Fibroblast of lung (primary cell): Measurements from ENCODE around the gene SPEF1. TPM values are rescaled to one million over a fixed set of nuclear protein-coding genes. Genes with fewer than 3 reads are reported as not detected.

ENCODE experiments used
- DNase-seq, 2 donors: peaks; one replicate each; pipeline versions ENCODE4 v3.0.0 to v3.0.0-alpha.2; 2010; ENCODE audit warnings: low read depth in 2 of 2
- H2AFZ ChIP-seq: 2 replicates; pipeline ENCODE4 v1.5.1; 2012; ENCODE audit warnings: low read length, control low read depth, inconsistent platforms
- H3K27ac ChIP-seq: 2 replicates; pipeline ENCODE4 v1.5.1; 2011; ENCODE audit warnings: low read length, control low read depth; ENCODE audit not compliant: insufficient read depth
- H3K27me3 ChIP-seq: 2 replicates; pipeline ENCODE4 v1.5.1; 2011; ENCODE audit warnings: mild to moderate bottlenecking, low read length; ENCODE audit not compliant: control insufficient read depth, insufficient read depth
- H3K36me3 ChIP-seq: 2 replicates; pipeline ENCODE4 v1.5.1; 2011; ENCODE audit warnings: low read length; ENCODE audit not compliant: control insufficient read depth, insufficient read depth
- H3K4me1 ChIP-seq: 2 replicates; pipeline ENCODE4 v1.5.1; 2011; ENCODE audit warnings: low read length; ENCODE audit not compliant: control insufficient read depth, insufficient read depth; ENCODE audit errors: extremely low read depth
- H3K4me2 ChIP-seq: 2 replicates; pipeline ENCODE4 v1.5.1; 2011; ENCODE audit warnings: low read length, control low read depth; ENCODE audit not compliant: insufficient read depth; ENCODE audit errors: extremely low read depth
- H3K4me3 ChIP-seq, 4 experiments: fragments of 200-600 bp in 1 of 4; sonication (generic) in 1 of 4; replicated peaks in 1 of 4; 2 replicates each; pipeline ENCODE4 v1.5.1; 2011 to 2016; ENCODE audit warnings: low read length in 4 of 4, low read depth in 3 of 4, mild to moderate bottlenecking in 3 of 4, control low read depth in 2 of 4, inconsistent platforms in 1 of 4, mixed read lengths in 1 of 4; ENCODE audit not compliant: insufficient read depth in 1 of 4; ENCODE audit errors: control extremely low read depth in 1 of 4
- H3K79me2 ChIP-seq: 2 replicates; pipeline ENCODE4 v1.5.1; 2012; ENCODE audit warnings: mild to moderate bottlenecking, low read length, inconsistent platforms; ENCODE audit not compliant: control insufficient read depth, insufficient read depth
- H3K9ac ChIP-seq: 2 replicates; pipeline ENCODE4 v1.5.1; 2011; ENCODE audit warnings: mild to moderate bottlenecking, low read length, control low read depth; ENCODE audit not compliant: insufficient read depth
- H3K9me3 ChIP-seq: 2 replicates; pipeline ENCODE4 v1.5.1; 2012; ENCODE audit warnings: low read depth, low read length; ENCODE audit not compliant: control insufficient read depth, insufficient read depth
- H4K20me1 ChIP-seq: 2 replicates; pipeline ENCODE4 v1.5.1; 2011; ENCODE audit warnings: low read length; ENCODE audit not compliant: control insufficient read depth, insufficient read depth; ENCODE audit errors: extremely low read depth
- CTCF ChIP-seq, 2 donors: IDR thresholded peaks in 1 of 2; conservative IDR thresholded peaks in 1 of 2; 1 replicate in 1 of 2; 2 replicates in 1 of 2; pipeline ENCODE4 v1.5.1; 2011 to 2012; ENCODE audit warnings: low read length in 2 of 2, control low read depth in 1 of 2, inconsistent platforms in 1 of 2, low read depth in 1 of 2, mild to moderate bottlenecking in 1 of 2
- EZH2 ChIP-seq: IDR thresholded peaks from 2 replicates; pipeline ENCODE4 v1.5.1; 2012; ENCODE audit warnings: low read length, control low read depth, mild to moderate bottlenecking; ENCODE audit errors: missing control alignments
- polyA plus RNA-seq, 2 donors: library from polyadenylated mRNA; depleted of rRNA in 1 of 2; stranded (reverse) in 1 of 2; unstranded in 1 of 2; fragments of >200 nt; gene quantifications; 2 replicates each; pipeline ENCODE4 v1.2.1, GENCODE V29; 2011 to 2012; ENCODE audit warnings: missing spikeins in 1 of 2
- total RNA-seq: library from RNA; depleted of rRNA; stranded (reverse); fragments of >200 nt; gene quantifications from 2 replicates; pipeline ENCODE4 v1.2.1, GENCODE V29; 2014

The SPEF1 gene
- total and polyA plus RNA-seq, 2 donors (not counting 1 experiment from before 2014, with no cell fraction given): 0.07 to 0.17 TPM

- Histone ChIP-seq H2AFZ (no peak overlapping the region), H3K27ac (no peak overlapping the region)
- DNase-seq: no peak
These were observed 41.3 kb downstream of the SPEF1 start for GRCh38 chr20:3739926-3740451.

GRCh38 chr20:3739054-3739925 lies 42.0 kb downstream of the SPEF1 start:
- TF ChIP-seq CTCF (conservative IDR thresholded peaks at IDR 0.05 in 1 of 2, IDR thresholded peaks at IDR 0.05 in 1 of 2; ENCODE audit: low read depth in 1 of 2, low read length in 2 of 2): no peak
- TF ChIP-seq EZH2: no peak
- no peak overlapping the region for H3K4me2 ChIP-seq
- DNase-seq: no peak
- H2AFZ ChIP-seq: no peak overlapping the region
- H3K27me3 ChIP-seq: no peaks in the 10 kb centered on the region
- no peaks in the 10 kb centered on the region for H4K20me1 ChIP-seq
- H3K36me3 ChIP-seq: no peaks in the 10 kb centered on the region
- H3K4me3 ChIP-seq: no peak overlapping the region
- H3K27ac ChIP-seq: no peak overlapping the region
- no peaks in the 10 kb centered on the region for H3K9me3 ChIP-seq
- H3K9ac ChIP-seq: no peak overlapping the region
- H3K79me2 ChIP-seq: no peaks in the 10 kb centered on the region
- no peaks in the 10 kb centered on the region for H3K4me1 ChIP-seq

More at GRCh38 chr20:3739926-3740451, 41.3 kb downstream of the SPEF1 start:
- H3K4me2 ChIP-seq: no peak overlapping the region
- no peaks in the 10 kb centered on the region for H3K79me2 ChIP-seq
- no peaks in the 10 kb centered on the region for H3K27me3 ChIP-seq
- no peaks in the 10 kb centered on the region for H3K36me3 ChIP-seq
- H4K20me1 ChIP-seq: no peaks in the 10 kb centered on the region
- no peaks in the 10 kb centered on the region for H3K4me1 ChIP-seq
- no peaks in the 10 kb centered on the region for H3K9me3 ChIP-seq
- H3K9ac ChIP-seq: no peak overlapping the region
- no peak overlapping the region for H3K4me3 ChIP-seq
- TF ChIP-seq CTCF (conservative IDR thresholded peaks at IDR 0.05 in 1 of 2, IDR thresholded peaks at IDR 0.05 in 1 of 2; ENCODE audit: low read depth in 1 of 2, low read length in 2 of 2) (no peak), EZH2 (no peak)

GRCh38 chr20:3738111-3739053 lies 42.9 kb downstream of the SPEF1 start:
- TF ChIP-seq EZH2 (no peak), CTCF (conservative IDR thresholded peaks at IDR 0.05 in 1 of 2, IDR thresholded peaks at IDR 0.05 in 1 of 2; ENCODE audit: low read depth in 1 of 2, low read length in 2 of 2) (no peak)
- DNase-seq: no peak

More at GRCh38 chr20:3738111-3739053, 42.9 kb downstream of the SPEF1 start:
- Histone ChIP-seq H3K36me3 (no peaks in the 10 kb centered on the region), H3K27ac (no peak overlapping the region), H3K9ac (no peak overlapping the region), H2AFZ (no peak overlapping the region), H4K20me1 (no peaks in the 10 kb centered on the region), H3K9me3 (no peaks in the 10 kb centered on the region), H3K4me1 (no peaks in the 10 kb centered on the region), H3K4me3 (no peak overlapping the region), H3K27me3 (no peaks in the 10 kb centered on the region), H3K4me2 (no peak overlapping the region), H3K79me2 (no peaks in the 10 kb centered on the region)
